Measurements from ENCODE around the gene IQCF6.
"Not testable (repeated sequence)": the region's sequence is repeated elsewhere in the genome, so short reads cannot be mapped to it uniquely, and the experiment has no call there.

The IQCF6 gene

DNA sequence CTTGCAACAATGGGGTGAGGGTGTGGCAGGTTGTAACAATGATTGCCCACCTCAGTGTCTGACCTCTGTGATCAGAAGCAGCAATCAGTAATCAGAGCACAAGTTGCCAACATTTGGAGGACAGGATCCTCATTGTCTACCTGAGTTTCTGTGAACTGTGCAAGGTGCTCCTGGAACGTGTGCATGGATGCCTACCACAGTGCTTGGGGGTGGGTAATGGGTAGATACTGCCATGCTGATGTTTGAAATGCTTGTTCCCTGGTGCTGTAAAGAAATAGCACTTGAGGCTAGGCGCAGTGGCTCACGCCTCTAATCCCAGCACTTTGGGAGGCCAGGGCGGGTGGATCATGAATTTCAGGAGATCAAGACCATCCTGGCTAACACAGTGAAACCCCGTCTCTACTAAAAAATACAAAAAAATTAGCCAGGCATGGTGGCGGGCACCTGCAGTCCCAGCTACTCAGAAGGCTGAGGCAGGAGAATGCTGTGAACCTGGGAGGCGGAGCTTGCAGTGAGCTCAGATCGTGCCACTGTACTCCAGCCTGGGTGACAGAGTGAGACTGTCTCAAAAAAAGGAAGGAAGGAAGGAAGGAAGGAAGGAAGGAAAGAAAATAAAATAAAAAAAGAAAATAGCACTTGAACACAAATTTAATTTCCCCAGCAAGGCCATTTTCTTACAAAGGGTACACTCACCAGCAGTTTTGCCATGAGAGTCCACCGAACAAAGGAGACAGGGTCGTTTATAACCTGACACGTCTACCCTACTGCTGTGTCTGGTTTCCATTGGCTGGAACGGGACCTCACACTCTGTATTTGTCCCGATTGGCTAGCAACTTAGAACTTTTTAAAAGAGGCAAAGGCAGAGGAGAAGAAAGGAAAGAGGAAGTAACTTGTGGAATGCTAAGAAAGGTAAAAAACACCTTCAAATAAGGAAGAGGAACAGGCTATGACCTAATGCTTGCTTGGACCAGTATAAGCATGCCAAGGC, 25.0 kb downstream of the IQCF6 start:
- not testable (repeated sequence) for DNase-seq

DNA sequence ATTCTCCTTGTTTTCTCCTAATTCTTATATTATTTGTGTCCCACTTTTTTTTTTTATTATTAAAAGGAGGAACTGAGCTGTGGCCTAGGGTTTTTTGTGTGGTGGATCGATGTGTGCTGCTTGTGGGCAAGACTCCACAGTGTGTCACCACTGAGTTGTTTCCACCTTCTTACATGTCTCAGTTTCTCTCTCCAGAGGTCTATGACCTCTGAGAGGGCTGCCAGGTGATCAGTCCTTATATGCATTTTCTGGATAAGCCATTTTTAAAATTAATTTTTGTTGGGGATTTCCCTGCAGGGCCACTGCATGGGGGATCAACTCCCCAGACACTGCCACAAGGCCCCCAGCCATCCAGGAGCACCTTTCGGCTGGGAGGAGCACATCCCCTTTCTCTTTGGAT, 27.8 kb downstream of the IQCF6 start:
- DNase-seq: no peak

DNA sequence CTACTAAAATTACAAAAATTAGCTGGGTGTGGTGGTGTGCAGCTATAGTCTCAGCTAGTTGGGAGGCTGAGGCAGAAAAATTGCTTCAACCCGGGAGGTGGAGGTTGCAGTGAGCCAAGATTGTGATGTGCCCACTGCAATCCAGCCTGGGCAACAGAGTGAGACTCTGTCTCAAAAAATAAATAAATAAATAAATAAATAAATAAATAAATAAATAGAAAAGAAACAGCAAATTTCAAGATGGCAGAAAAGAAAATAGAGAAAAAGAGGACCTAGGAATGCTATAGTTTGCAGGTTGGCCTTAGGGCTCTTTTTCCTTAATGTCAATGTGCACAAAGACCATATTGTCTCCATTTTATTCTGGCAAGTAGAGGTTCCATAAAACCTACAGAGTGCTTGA, 28.2 kb downstream of the IQCF6 start:
- no peak for DNase-seq

DNA sequence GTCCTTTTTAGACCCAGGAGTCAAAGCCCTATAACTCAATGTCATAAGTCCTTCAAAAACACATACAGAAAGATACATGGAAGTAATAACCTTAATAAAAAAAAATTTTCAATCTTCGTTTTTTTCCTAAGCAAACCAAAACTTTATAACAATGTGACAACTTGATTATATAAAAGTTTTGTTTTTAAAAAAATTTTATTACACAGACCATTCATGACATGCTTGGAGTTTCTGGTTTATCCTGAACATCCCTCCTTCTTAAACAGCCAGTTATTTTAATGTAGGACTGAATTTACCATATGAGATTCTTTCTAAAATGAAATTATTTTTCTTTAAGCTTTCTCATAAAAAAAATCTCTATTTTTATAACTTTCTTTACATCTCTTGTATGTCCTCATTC, 30.7 kb downstream of the IQCF6 start:
- DNase-seq: no peak

DNA sequence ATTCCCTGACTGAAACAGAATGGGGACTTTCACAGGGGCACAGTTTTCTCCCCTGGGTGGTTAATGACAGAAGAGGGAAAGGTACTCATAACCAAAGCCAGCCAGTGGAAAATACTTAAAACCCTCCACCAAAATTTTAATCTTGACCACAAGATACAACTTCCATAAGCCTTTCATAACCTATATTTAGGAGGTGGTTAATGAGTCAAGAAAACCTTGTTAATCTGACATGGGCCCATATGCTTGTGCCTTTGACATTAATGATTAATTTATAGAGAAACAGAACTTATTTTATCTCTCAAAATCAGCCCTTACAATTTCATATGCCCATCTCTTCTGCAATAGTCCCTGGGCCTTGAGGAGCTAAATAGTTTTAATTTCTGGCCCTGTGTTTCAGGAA, 31.2 kb downstream of the IQCF6 start:
- DNase-seq: no peak

DNA sequence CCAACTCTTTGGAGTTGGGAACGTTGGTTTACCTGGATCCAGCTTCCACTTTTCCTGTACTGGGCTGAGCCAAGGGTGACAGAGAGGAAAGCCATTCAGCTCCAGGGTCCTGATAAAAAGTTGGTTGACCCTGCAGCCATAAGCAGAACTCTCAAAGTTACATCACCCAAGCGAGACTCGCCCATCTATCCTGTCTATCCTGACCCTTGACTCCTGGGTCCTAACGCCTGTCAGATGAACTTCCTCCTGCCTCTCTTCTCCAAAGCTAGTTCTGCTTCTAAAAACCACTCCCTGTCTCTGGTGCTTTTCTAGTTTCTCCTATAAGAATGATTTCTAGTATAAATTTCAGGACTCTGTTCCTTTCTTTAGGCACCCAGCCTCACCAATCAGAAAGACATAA, 36.1 kb downstream of the IQCF6 start:
- peak; percentile 3 for DNase-seq

DNA sequence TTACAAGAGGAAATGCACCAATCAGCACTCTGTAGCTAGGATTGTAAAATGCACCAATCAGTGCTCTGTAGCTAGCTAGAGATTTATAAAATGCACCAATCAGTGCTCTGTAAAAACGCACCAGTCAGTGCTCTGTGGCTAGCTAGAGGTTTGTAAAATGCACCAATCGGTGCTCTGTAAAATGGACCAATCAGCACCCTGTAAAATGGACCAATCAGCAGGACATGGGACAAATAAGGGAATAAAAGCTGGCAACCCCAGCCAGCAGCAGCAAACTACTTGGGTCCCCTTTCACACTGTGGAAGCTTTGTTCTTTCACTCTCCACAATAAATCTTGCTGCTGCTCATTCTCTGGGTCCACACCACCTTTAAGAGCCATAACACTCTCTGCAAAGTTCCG, 36.7 kb downstream of the IQCF6 start:
- DNase-seq: not testable (repeated sequence)

DNA sequence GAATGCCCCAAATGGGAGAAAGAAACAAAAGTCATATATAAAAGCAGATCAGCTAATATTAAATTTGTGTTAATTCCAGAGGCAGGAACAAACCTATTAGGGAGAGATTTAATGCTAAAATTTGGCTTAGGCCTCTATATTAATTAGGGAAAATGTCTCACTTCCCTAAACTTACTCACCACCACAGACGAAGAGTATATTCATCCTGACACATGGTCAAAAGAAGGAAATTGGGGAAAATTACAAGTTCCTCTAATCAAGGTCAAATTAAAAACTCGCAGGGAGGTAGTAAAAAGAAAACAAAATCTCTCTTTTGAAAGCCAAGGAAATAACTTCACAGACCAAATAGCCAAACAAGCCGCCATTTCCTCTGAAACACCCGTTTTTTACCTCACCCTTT, 39.9 kb downstream of the IQCF6 start:
- DNase-seq: no peak

DNA sequence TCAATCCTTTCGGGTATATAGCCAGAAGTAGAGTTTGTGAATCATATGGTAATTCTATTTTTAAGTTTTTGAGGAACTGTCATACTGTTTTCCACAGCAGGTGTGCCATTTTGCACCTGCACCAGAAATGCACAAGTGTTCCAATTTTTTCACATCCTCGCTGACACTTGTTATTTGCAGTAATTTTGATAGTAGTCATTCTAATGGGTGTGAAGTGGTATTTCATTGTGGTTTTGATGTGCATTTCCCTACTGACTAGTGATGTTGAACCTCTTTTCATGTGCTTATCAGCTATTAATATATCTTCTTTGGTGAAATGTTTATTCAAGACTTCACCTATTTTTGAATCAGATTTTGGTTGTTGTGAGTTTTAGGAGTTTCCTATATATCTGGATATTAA, 43.1 kb downstream of the IQCF6 start:
- no peak for DNase-seq

DNA sequence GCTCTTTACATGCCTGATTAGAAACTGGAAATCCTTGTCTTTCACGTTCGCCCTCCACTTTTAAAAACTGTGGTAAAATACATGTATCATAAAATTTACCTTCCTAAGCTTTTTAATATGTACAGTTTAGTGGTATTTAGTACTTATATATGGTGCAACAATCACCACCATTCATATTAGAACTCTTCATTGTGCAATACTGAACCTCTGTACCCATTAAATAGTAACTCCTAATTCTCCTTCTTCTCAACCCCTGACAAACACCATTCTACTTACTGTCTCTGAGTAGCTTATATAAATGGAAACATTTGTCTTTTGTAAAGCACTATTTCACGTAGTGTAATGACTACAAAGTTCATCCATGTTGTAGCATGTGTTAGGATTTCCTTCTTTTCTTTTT, 44.0 kb downstream of the IQCF6 start:
- no peak for DNase-seq

DNA sequence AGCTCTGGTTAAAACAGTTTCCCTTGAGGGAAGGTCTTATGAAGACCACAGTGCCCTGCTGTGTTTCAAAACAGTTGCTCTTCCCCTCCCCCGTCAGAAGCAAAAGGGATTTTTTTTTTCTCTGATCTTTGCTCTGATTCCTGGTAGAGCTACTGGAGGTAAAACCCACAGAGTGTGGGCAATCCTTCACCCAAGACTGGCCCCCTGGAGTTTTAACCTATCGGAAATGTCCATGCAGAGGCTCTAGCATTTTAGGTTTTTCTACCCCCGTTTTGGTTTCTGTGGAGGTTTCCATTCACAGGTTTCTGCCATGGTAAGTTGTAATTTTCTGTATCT, 44.5 kb downstream of the IQCF6 start:
- no peak for DNase-seq

DNA sequence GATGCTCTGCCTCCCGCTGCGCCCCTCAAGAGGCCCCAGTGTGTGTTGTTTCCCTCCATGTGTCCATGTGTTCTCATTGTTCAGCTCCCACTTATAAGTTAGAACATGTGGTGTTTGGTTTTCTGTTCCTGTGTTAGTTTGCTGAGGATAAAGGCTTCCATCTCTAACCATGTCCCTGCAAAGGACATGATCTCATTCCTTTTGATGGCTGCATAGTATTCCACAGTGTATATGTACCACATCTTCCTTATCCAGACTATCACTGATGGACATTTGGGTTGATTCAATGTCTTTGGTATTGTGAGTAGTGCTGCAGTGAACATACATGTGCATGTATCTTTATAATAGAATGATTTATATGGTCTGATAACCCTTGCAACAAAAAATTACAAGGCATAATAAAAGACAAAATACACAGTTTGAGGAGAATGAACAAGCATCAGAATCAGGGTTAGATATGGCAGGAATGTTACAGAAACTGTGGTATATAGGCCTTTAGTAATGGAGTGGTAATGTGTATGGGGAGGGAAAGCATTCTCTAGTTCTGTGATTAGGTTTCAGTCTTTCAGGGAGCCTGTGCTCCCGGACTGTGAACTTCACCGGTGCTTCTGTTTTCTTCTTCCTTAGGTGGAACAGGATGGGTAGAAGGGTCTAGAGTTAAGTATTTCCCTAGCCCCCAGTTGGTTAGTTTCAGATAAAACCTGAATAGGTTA, 45.0 kb downstream of the IQCF6 start:
- no peak for DNase-seq

DNA sequence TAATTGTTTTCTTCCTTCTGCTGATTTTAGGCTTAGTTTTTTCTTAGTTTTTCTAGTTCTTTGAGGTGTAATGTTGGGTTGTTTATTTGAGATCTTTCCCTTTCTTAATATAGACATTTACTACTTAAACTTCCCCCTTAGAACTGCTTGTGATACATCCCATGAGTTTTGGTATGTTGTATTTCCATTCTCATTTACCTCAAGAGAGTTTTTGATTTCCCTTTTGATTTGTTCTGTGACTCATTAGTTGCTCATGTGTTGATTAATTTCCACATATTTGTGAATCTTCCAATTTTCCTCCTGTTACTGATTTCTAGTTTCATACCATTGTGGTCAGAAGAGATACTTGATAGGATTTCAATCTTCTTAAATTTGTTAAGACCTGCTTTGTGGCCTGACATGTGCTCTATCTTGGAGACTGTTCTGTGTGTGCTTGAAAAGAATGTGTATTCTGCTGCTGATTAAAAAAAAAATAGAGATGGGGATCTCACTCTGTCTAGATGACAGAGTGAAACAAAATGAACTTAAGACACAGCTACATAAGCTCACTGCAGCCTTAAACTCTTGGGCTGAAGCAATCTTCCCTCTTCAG, 49.9 kb downstream of the IQCF6 start:
- DNase-seq: no peak
